ENCODE data around the gene HEMGN.
"Not testable (repeated sequence)": the region's sequence is repeated elsewhere in the genome, so short reads cannot be mapped to it uniquely, and the experiment has no call there.

The HEMGN gene, protein sequence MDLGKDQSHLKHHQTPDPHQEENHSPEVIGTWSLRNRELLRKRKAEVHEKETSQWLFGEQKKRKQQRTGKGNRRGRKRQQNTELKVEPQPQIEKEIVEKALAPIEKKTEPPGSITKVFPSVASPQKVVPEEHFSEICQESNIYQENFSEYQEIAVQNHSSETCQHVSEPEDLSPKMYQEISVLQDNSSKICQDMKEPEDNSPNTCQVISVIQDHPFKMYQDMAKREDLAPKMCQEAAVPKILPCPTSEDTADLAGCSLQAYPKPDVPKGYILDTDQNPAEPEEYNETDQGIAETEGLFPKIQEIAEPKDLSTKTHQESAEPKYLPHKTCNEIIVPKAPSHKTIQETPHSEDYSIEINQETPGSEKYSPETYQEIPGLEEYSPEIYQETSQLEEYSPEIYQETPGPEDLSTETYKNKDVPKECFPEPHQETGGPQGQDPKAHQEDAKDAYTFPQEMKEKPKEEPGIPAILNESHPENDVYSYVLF

DNA sequence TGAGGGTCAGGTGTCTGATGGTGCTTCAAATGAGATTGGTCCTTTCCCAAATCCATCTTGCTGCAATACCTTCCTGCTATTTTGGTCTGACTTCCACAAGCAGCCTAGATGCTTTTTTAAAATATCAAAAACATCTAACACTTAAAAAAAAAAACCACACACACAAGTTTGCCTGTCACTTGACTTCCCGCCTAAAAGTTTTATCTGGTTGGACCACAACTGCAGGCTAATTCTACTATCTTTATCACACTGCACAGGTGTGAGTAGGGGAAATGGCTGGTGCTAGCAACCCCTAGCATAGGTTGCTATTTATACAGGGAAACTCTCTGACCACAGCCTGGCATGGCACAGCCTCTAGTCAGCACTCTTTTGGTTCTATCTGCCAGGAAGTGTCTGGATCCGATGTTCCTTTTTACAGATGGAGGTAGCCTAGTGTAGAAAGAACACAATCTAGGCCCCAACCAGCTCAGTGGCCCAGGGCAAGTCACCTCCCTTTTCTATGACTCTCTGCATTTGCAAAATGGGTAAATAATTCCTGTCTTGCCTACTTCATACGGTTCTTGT lies at the start of gene HEMGN:
Gene HEMGN, minus strand, starts transcription at position 92 of the 564 bp plus-strand sequence. Its CDS starts 36 bp downstream, at position 56.
- in situ Hi-C loops (cut with MboI; ENCODE audit: low sequenced_read_pairs), result no loop called here

DNA sequence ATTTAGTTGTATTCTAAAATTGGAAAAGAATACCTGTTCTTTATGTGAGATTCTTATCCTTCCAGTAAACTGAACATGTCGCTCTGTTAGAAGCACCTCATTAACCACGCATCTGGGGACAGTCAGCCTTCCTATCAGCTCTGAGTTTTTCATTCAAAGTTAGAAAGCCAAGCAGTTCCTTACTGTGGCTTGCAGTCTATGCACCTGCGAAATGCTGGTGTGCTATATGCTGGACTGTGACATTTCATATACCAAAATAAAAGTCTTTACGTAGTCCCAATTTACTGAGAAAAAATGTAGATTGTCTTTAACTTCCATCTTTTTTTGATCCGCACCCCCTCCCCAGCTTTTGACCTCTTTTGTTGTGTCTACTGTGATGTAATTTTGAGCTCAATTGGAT lies 49.5 kb upstream of the HEMGN start:
- in situ Hi-C loops (cut with MboI; ENCODE audit: low sequenced_read_pairs), result no loop called here

DNA sequence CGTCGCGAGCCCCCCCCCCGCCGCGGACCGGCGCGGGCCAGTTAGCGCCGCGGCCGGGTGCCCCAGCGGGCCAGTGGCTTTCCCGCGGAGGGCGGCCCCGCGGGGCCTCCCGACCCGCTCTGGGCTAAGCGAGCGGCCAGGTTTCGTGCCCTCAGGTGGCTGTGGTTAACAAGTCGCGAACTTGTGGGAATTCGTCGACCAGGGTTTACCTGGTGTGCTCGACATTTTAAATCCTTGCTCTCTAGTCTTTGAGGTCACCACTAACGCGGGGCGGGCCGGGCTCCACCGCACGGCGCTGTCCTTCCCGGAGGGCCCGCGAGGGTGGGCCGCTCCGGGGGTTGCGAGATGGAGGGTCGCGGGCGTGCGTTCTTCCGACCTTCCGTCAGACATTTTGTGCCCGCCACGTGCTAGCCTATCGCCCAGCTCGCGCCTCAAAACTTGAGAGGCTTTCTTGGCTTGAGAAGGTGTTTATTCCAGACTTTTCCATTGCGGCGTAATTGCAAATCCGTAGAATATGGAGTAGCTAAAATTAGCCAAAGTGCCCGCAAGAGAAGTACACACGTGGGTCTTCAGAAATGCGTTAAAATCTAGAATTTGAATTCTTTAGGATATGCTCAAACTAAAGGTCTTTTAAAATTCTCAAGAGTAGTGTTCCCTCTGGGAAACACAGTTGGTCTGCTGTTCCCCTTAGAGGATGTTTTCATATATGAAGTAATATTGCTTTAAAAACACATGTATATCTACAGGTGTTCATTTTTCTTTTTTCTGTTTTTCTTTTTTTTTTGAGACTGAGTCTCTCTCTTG lies 47.3 kb upstream of the HEMGN start:
- in situ Hi-C loops (cut with MboI; ENCODE audit: low sequenced_read_pairs), result no loop called here

DNA sequence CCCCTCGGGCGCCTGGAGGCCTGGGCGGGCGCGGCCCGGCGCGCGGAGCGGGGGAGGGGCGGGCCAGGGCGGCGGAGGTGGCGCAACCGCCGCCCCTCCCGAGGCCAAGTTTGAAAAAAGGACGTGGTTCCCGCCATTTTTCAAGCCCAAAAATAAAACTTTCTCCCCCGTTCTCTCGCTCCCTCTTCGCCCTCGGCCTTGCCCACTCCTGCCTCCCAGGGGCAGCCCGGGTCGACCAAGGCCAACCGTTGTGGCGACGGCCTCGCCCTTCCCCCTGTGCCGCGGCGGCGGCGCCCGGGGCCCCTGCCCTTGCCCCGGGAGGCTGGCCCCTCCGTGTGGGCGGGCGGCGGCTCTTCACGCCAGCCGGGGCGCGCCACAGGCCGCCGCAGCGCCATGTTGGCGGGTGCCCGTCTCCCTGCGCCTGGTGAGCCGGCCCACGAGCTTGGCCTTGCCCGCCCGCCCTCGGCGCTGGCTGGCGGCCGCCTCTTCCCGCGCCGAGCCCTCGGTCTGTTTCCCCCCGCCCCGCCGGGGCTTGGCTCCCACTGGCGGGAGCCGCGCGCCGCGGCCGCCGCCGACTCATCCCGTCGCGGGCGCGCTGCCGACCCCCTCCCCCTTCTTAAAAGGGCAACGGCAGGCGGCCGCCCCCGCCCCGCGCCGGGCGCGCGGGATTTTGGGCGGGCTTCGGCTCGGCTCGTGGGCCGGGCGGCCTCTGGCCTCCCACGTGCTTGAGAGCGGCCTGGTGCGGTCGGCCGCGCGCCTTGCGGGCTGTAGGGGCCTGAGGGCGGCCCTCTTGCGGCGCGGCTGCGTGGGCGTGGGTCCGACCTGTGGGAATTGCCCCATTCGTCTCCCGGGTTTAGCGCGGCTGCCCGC lies 46.5 kb upstream of the HEMGN start:
- in situ Hi-C loops (cut with MboI; ENCODE audit: low sequenced_read_pairs), result no loop called here

DNA sequence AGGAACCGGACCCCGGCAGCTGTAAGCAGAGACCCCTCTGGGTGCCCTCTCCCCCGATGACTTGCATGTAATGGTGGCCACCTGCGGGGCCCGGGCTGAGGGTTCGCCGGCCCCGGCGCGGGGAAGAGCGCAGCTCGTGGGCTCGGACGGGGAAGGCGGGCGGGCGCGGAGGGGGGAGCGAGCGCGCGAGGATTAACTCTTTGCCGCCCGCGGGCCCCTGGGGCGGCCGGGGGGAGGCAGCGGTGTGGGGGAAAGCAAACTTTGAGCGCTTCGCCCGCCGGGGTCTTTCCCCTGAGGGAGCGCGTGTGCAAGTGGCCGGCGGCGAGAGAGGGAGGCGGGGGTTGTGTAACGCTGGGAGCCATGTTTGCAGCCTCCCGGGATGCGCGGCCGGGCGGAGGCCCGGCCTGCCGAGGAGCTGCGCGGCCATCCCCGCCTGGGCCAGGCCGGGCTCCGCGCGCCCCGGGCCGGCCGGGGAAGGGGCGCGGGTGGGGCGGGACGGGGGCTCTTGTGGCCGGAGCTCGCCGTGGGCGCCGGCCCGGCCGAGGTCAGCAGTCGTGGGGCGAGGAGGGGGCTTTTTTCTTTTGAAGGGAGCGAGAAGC lies 45.7 kb upstream of the HEMGN start:
- in situ Hi-C loops (cut with MboI; ENCODE audit: low sequenced_read_pairs), result no loop called here

DNA sequence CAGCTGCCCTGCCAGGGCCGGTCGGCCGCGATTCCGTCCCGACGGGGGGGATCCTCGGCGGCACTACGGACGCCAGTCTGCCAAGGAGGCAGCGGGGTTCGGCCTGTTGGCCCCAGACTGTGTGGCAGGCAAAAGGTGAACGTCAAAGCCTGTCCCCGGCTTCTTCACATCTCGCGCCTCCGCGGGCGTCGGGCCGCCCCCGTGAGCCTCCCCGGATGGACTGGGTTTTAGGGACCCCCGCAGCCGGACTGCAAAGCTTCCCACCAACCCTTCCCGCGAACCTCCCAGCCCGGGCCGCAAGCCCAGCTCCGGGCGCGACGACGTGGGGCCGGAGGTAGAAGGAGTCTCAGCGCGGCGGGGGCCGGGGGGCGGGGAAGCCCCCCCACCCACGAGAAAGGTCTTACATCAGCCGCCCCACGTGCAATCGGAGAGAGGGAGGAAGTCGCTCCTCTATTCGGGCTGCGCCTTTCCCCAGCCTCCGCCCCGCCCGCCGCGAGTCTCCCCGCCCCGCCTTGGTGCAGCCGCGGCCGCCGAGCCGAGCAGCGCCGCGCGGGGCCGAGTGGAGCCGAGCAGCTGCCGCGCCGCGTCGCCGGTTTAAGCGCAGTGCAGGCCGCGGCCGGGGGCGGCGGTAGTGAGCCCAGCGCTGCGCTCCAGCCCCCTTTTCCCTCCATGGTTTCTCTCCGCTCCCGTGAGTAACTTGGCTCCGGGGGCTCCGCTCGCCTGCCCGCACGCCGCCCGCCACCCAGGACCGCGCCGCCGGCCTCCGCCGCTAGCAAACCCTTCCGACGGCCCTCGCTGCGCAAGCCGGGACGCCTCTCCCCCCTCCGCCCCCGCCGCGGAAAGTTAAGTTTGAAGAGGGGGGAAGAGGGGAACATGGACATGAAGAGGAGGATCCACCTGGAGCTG lies 45.0 kb upstream of the HEMGN start, which contains the start of gene ANP32B:
Gene ANP32B, plus strand, starts transcription at position 659 of the 906 bp plus-strand sequence. Its CDS starts 215 bp downstream, at position 874.
- in situ Hi-C loops (cut with MboI; ENCODE audit: low sequenced_read_pairs), result no loop called here

DNA sequence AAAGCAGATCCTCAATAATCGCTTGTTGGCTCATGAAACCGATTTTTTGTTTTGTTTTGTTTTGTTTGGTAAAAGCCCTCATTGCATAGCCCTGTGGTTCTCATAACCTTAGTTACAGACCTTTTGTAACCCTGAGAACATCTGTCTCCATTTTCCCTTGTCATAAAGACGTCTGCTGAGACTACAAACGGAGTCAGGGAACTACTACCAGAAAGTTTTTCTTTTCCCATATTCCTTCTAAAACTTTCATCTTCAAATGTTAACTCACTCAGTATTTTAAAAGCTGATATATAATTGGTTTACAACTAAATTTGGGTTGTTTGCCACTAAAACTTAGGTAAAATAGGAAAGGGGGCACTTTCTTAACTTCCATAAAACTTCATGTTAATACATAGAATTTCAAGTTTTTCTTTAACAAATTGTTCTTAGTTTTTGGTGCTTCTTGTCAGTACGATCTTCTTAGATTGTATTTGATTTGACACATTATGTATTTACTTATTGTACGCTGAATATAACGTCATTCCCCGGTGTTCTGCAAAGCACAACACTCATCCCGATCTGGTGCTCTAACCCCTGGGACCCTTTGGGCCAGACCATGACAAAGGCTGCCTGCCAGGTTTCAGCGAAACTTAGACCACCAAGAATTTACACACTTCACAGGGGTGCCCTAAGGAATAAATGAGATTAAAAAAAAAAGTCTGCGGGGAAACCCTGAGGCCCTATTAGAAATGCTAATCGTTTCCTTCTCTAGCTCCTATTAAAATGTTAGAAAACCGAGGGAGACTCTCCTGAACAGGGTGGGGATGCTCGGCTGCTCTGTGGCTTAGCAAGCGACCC lies 44.1 kb upstream of the HEMGN start:
- in situ Hi-C loops (cut with MboI; ENCODE audit: low sequenced_read_pairs), result no loop called here

DNA sequence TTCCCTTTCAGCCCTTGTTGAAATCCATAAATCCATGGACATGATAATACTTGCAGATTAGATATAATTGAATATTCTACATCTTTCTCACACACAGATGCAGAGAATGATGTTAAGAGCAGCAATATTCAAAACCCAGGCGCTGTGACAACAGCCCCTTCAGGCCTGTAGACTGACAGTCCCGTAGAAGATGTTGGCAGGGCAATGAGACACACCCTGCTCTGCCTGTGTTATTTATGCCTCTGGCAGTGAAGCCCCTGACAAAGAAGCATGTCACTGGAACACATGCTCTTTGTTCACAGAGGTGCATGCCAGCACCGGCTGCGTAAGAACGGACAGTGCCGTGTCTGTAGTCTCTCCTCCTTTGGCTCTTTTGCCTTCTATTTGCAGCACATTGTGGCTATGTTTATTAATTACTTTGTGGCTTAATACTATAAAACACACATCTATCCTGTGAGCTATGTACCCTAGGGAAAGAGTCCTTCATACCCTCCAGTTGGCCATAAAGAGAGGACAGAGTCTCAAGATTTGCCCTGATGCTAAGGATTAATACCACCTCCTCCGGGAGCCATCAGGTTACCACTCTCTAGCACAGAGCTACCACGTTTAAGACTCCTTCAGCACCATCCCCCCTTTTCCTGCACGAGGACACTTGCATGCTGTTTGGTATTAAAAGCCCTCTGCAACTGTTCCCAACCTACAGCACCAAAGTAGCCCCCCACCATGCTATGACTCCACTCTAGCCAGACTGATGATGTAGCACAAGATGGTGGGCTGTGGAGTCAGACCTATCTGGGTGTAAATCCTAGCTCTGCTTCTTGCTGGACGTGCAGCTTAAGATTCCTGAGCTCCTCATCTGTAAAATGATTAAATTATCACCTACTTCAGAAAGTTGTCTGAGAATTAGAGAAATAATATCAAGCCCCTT lies 43.2 kb upstream of the HEMGN start:
- in situ Hi-C loops (cut with MboI; ENCODE audit: low sequenced_read_pairs), result no loop called here

DNA sequence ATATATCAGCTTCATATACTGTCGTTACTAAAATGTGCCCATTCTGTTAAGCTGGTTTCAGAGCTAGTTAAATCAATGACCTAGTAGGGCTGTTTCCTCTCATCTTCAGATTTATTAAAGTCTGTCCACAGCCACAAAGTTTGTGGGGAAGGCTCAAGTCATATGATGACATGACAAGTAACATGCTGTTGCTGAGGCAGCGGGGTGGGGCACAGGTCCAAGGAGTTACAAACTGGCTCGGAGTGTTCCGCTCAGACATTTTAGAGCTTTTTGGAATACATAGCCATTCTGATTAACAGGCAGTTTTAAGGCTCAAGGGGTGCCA lies 42.5 kb upstream of the HEMGN start:
- in situ Hi-C loops (cut with MboI; ENCODE audit: low sequenced_read_pairs), result no loop called here

DNA sequence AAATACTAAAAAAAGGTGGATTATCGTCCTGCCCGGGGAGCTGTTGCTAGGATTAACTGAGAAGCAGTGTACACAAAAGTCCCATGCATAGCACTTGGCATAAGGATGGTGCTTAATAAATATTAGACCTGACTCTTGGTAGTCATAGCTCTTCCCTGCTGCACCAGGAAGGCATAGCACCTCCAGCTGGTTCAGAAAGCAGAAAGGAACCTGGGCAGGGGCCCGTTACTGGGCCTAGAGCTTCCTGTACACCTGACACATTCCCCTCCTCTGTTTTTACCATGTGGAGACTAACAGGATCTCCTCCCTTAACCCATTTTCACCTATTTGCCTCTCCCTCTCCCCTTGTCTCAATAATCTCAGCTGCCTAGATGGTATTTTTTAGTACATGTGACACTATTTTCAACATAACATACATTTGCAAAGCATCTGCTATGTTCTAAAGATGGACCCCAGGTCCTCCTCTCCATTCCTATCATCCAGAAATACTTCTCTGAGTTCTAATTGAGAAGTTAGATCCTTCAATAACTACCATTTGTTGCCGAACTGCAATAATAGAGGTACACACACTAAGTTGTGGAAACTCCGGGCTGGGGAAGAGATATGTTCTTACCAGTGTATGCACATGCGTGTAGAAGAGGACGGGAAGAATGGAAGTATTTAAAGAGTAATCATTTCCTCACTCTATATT lies 42.0 kb upstream of the HEMGN start:
- in situ Hi-C loops (cut with MboI; ENCODE audit: low sequenced_read_pairs), result no loop called here

DNA sequence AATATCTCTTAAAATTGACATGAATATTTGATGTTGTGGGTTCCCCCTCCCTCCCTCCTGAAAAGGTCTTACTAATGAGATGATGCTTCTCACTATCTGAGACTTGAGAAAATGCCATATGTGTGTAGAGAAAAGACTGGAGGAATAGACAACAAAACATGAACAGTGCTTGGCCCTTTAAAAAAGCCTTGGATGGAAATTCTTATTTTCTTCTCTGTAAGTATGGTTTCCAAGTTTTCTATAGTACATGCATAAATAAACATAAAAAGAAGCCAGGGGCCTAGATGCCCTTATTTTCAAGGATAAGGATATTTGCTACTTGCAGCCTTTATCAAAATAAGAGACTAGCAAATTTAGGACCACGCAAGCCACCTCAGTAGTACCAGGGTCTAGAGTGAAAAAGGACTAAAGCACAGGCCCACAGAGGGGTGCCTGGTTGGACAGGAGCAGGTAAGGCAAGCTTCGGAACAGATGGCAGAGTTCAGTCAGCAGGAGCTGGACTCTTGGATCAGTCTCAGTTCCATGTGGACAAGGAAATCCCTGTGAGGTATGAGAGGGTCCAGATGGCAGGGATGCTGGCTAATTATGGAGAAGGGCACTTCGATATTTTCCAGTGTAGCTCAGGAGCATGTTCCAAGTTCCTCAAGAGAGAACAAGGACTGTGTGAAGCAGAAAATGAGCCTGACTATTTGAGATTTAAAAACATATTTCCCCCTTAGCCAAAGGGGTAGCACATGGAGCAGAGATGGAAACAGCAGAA lies 40.6 kb upstream of the HEMGN start:
- in situ Hi-C loops (cut with MboI; ENCODE audit: low sequenced_read_pairs), result no loop called here

DNA sequence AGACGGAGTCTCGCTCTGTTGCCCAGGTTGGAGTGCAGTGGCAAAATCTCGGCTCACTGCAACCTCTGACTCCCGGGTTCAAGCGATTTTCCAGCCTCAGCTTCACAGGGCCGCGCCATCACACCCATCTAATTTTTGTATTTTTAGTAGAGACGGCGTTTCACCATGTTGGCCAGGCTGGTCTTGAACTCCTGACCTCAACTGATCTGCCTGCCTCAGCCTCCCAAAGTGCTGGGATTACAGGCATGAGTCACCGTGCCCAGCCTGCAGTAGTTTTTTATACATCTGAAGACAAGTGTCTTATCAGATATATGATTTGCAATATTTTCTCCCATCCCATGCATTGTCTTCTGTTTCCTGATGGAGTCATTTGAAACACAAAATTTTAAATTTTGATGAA lies 38.7 kb upstream of the HEMGN start:
- in situ Hi-C loops (cut with MboI; ENCODE audit: low sequenced_read_pairs), result not testable (repeated sequence)

DNA sequence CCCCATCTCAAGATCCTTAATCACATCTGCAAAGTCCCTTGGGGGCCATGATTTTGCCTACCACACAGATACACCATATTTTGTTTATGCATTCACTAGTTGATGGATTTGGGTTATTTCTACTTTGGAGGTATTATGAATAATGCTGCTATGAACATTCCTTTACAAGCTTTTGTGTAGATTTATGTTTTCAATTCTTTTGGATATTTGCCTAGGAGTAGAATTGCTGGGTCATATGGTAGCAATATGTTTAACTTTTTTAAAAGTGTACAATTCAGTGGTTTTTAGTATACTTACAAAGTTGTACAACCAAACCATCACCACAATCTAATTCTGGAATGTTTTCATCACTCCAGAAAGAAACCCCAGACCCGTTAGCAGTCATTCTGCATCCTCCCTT lies 37.4 kb upstream of the HEMGN start:
- in situ Hi-C loops (cut with MboI; ENCODE audit: low sequenced_read_pairs), result no loop called here

DNA sequence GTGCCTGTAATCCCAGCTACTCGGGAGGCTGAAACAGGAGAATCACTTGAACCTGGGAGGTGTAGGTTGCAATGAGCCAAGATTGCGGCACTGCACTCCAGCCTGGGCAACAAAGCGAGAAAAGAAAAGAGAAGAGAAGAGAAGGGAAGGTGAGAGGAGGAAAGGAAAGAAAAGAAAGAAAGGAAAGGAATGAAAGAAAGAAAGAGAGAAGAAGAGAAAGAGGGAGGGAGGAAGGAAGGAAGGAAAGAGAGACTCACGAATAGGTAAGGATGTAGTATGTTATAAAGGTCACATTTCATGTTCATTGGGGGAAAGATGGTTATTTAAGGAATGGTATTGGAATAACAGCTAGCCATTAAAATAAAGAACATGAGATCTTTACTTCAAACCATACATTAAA lies 34.8 kb upstream of the HEMGN start:
- in situ Hi-C loops (cut with MboI; ENCODE audit: low sequenced_read_pairs), result no loop called here

DNA sequence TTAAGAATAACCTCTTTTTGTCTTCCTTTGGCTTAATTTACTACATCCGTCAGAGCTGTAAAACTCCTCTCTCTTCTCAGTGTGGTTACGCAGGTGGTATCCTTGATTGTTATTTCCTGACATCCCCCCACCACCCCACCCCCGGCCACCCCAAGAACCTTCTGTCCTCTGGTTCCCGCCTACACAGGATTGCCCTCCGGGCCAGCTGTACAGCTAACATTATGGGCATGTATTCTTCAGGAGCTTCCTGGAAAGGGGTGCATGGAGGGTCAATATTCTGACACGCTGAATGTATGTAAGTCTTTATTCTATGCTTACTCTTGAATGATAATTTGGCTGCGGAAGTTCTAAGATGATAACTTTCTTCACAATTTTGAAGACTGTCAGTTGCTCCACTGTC lies 32.2 kb upstream of the HEMGN start:
- in situ Hi-C loops (cut with MboI; ENCODE audit: low sequenced_read_pairs), result no loop called here

DNA sequence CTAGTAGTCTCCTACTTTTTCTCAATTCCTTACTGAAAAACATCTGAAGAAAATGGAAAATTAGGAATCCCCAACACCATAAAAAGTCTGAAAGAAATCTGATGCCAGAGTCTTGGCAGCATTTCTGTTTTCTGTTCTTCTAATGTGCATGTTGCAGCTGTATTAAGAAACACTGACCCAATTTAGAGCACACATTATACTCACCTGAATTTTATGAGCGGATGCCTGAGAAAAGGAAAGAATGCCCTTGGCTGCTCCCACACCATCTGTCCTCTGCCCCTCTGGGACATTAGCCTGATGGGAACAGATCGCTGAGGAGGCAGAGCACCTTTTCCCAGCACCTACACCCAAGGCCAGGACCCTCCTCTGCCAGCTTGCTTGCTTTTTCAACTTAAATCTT lies 31.0 kb upstream of the HEMGN start:
- in situ Hi-C loops (cut with MboI; ENCODE audit: low sequenced_read_pairs), result no loop called here
